ENCODE results near the gene PPDPF.

GRCh38 chr20:63518946-63519667, 1.5 kb upstream of the PPDPF start:
- TF ChIP-seq CTCF (conservative IDR thresholded peaks at IDR 0.05): no peak
- TF ChIP-seq EZH2 (IDR thresholded peaks at IDR 0.05; ENCODE audit: low read depth): no peak

Data from PC-9 (cell line).